GM11168 (cell line): Measurements from ENCODE around the gene TAS2R30.

Source experiments
- in situ Hi-C: fragments of 300-500 bp; cut with MboI; formaldehyde crosslinking; loops from one replicate; pipeline ENCODE4 v1.12.0; 2022; ENCODE audit warnings: low sequenced_read_pairs; ENCODE audit not compliant: unreplicated experiment

TAS2R30 gene, protein sequence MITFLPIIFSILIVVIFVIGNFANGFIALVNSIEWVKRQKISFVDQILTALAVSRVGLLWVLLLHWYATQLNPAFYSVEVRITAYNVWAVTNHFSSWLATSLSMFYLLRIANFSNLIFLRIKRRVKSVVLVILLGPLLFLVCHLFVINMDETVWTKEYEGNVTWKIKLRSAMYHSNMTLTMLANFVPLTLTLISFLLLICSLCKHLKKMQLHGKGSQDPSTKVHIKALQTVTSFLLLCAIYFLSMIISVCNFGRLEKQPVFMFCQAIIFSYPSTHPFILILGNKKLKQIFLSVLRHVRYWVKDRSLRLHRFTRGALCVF

GRCh38 chr12:11134305-11134704, at the start of gene TAS2R30:
TSS of gene TAS2R30 (minus strand) at chr12:11134644. CDS start at chr12:11134244, 400 bp downstream.
- in situ Hi-C loops = no loop called here

DNA sequence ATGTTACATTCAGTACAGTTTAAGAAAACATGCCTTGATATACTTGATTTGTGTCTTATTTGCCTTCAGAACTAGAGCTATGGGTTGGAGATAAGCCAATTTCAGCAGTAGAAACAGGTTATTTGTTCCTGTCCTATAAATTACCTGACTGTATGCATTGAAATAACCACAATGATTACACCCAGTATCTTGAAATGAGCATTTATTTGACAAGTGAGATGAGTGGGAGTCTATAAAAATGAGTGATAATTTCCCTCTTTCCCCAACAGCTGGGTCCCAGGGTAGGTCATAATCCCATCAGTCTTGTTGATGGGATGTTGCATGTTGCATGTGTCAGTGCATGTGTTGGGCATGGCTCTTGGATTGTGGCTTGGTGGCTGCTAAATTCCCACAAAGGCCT, 48.6 kb upstream of the TAS2R30 start:
- in situ Hi-C loops = loop anchor here (25.0 kb wide), 1 partner anchor 421 kb away; no protein-coding TSS in a partner anchor

DNA sequence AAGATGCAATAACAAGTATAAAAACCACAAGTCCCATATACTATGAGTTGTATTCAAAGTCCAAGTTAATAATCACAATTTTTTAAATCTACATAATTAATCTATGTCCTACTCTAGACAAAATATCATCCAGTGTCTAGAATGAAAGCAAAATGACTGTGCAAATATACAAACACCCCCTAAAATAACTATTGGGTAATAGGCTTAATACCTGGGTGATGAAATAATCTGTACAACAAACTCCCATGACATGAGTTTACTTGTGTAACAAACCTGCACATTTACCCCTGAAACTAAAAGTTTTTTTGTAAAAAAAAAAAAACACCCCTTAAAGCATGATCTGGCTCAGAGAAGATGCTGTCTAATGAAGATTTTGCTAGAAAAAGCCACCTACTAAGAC, 48.1 kb upstream of the TAS2R30 start:
- in situ Hi-C loops = loop anchor here (25.0 kb wide), 1 partner anchor 420 kb away; no protein-coding TSS in a partner anchor

DNA sequence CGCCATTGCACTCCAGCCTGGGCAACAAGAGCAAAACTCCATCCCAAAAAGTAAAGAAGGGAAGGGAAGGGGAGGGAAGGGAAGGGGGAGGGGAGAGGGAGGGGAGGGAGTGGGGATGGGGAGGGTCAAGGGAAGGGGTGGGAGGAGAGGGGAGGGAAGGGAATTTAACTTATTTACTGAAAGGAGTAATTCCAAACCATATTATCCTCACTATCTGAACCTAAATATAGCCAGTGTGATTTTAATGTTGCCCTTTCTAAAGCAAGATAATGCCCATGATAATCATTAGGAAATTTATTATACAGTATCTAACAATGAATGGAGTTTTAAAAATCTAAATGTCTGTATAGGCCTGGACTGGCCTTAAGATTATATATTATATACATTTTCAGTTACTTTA, 43.8 kb upstream of the TAS2R30 start:
- in situ Hi-C loops = loop anchor here (25.0 kb wide), 1 partner anchor 416 kb away; no protein-coding TSS in a partner anchor

DNA sequence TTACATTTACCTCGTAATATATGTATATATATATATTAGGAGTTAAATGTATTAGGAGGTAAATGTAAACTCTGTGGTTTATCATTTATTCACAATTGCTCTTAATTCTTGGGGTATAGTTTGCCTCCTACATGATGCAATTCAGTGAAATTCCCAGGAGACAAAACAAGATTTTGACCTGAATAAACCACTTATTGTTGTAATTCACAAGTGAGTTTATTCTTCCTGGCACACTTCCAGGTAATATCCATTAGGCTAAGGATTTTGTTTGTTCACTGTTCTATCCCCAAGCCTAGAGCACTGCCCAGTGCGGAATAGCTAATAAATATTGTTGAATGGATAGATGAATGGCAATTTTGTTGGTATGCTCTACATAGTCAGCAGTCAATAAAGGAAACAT, 39.6 kb upstream of the TAS2R30 start:
- in situ Hi-C loops = no loop called here

DNA sequence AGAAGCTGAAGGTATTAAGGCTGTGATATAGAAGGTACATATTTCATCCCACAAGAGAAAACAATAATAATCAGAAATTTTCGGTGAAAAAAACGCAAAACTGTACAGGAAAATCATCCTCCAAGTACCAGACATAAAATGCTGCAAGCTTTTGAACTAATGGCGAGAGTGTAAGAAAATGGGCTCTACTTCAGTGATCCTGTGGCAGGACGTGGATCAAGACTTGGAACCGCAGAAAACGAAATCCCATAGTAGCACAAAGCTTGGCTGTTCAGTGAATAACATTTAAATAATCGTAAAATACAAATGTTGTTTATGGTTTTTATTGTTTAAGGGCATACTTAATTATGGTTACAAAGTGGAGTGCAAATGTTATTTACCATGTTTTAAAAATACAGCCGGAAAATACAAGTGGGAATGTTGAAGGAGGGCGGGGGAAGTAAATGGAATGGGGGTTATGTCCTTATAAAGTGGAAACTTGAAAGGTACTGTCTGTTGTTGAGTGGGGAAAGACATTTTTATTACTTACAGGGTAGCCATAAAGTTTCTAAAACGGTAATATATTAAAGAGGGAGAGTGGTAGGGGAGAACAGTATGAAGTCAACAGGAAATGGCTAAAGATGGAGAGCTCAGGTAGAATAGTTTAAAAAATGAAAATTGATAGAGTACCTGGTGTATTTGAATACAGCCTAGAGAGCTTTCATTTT, 37.7 kb upstream of the TAS2R30 start:
- in situ Hi-C loops = no loop called here

- in situ Hi-C loops = no loop called here
These were observed 36.9 kb upstream of the TAS2R30 start, which contains the start of gene SMIM10L1 for GRCh38 chr12:11171145-11171968. TSS of gene SMIM10L1 (plus strand) at chr12:11171194. CDS start at chr12:11171357, 163 bp downstream.

DNA sequence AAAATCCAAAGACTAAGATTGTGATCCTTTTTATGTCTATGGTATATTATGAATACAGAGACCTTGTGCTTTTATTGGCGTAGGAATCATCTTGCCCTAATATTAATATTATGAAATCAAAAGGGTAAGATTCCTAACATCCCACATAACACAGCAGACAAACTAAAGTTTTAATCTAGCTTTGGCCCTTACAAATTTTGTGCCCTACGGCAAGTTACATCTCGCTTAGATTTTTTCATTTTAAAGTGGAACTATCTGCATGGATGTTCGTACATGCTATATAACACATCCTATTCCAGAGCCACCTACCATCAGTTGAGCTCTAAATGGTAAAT, 36.3 kb upstream of the TAS2R30 start:
- in situ Hi-C loops = no loop called here

- in situ Hi-C loops = no loop called here
These were observed 31.9 kb upstream of the TAS2R30 start for GRCh38 chr12:11166300-11166699.

GRCh38 chr12:11164384-11164783, 29.9 kb upstream of the TAS2R30 start:
- in situ Hi-C loops = no loop called here

DNA sequence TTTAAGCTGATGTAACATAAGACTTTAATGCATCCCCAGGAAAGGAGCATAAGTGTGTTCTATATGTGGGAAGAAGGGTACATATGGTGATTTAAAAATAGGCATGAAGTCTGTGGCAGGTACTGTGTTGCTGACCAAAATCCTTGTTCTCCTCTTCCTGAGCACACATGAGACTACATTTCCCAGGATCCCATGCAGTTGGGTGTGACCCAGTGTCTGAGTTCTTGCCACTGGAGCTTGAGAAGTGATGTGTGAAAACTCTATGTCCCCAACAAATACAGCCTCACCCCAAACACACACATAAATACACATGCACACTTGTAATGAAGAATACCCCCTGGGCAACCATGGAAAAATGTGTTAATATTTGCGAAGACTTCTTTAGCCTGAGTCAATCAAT, 28.1 kb upstream of the TAS2R30 start:
- in situ Hi-C loops = no loop called here

DNA sequence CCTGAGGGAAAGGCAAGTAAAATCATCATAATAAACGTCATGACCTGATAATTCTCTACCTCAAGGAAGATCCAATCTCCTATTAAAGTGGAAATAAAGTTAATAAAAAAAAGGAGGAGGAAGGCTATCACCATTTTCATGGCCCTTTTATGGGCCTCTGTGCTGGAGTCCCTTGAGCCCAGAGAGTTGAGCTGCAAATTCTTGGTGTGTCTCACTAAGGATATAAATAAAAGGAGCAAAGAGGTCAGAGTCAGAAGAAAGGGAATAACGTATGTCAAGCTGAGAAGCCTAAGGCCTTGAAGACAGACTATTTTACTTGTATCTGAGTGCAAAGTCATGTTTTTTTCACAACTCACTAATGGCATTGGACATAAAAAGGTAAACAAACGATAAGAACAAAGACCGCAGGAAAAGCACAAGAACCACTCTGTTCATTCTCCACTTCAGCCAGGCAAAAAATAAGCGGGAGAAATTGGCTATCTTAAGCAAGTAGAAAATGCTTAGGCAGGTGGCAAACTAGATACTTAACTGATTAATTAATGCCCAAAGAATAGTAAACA, 24.5 kb upstream of the TAS2R30 start:
- in situ Hi-C loops = no loop called here

DNA sequence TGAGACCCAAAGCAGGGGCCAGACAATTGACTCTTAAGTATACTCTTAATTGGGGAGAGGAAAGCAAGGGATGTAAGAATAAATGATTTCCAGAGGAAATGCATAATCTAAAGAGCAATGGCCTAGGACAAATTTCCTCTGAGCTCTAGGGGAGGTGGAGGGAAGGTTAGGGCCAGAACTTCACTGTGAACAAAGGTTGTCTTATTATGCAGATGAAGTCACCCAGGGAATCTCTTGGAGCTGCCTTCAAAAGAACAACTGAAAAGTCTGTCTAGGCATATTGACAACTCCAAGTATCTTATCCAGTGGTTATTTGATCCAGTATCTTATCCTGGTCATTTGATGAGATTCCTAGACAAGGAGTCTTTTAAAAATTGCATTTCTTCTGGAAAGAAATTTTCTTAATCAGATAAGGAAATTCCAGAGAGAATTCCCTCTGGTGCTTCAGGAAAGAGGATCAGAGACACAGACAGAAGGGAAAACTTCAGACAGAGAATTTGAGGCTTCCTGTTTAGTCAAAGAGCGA, 20.0 kb upstream of the TAS2R30 start:
- in situ Hi-C loops = no loop called here

GRCh38 chr12:11152725-11153124, 18.3 kb upstream of the TAS2R30 start:
- in situ Hi-C loops = no loop called here

DNA sequence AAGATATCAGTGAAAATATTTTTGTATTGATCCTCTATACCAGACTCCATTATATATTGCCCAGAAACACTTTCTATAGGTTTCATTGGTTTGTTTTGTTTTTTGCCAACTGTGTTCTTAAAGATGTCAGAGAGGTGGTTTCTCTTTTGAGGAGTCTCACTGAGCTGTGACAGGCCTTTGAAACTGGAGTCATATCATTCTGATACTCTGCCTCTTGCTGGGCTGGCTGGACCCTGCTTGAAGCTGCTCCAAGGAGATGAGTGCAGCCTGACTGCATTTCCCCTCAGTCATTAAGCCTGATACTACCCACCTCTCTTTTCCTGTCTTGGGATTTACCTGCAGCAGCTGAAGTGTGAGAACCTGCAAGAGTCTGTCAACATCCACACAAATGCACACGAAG, 16.4 kb upstream of the TAS2R30 start:
- in situ Hi-C loops = no loop called here

GRCh38 chr12:11147420-11147819, 13.0 kb upstream of the TAS2R30 start:
- in situ Hi-C loops = no loop called here

DNA sequence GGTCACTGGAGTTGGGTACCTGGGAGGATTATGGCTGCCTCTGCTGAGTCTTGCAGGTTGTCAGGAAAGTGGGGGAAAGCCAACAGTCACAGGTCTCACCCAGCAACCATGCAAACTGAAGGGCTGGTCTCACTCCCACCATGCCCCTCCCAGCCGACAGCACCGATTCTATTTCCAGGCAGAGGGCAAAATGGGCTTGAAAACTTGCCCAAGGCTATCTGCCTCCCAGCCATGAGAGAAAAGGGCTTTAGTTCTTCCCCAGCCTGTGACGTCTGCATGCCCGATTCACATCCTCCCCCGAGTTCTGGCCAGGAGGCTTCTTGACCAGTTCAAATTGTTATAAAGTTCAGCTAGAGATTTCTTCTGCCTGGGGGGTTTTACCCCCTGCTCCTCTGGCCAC, 9.9 kb upstream of the TAS2R30 start:
- in situ Hi-C loops = no loop called here

- in situ Hi-C loops = no loop called here
These were observed 8.9 kb upstream of the TAS2R30 start for GRCh38 chr12:11143352-11143751.

- in situ Hi-C loops = no loop called here
These were observed 1.6 kb upstream of the TAS2R30 start for GRCh38 chr12:11136075-11136474.

GRCh38 chr12:11133816-11134215, 628 bp downstream of the TAS2R30 start:
- in situ Hi-C loops = no loop called here
